Naive thymus-derived CD4-positive, alpha-beta T cell (primary cell): ENCODE measurements around the gene ACOT2. TPM values are rescaled to one million over a fixed set of nuclear protein-coding genes. Genes with fewer than 3 reads are reported as not detected.
"Not testable (repeated sequence)": the region's sequence is repeated elsewhere in the genome, so short reads cannot be mapped to it uniquely, and the experiment has no call there.

ENCODE experiments used
- ATAC-seq: fragments of 150-1000 bp; cut with Tn5 transposase; 2 replicates; pipeline ENCODE4 v1.10.0; 2021; ENCODE audit warnings: mild to moderate bottlenecking, moderate library complexity
- CTCF ChIA-PET: fragments of 350-600 bp; sonication (Branson Sonifier 250); formaldehyde crosslinking; loops from one replicate; lab custom pipeline; 2021; ENCODE audit warnings: antibody characterized with exemption; lab: Charles Lee
- POLR2A ChIA-PET: fragments of 350-600 bp; sonication (Branson Sonifier 250); formaldehyde crosslinking; loops from one replicate; lab custom pipeline; 2021; ENCODE audit warnings: antibody characterized with exemption, inconsistent platforms; lab: Charles Lee
- DNase-seq, 9 donors: peaks; one replicate each; pipeline versions ENCODE4 v3.0.0 to v3.0.0-alpha.2; 2020 to 2022; ENCODE audit warnings: mixed read lengths in 1 of 9
- H3K27ac ChIP-seq: one replicate; pipeline ENCODE4 v1.7.0; 2013; ENCODE audit warnings: mild to moderate bottlenecking, low read depth, low read length, moderate library complexity
- H3K27me3 ChIP-seq, 2 donors: one replicate each; pipeline ENCODE4 v1.7.0; 2013; ENCODE audit warnings: low read length in 2 of 2, mild to moderate bottlenecking in 2 of 2, moderate library complexity in 2 of 2; ENCODE audit not compliant: control insufficient read depth in 2 of 2, insufficient read depth in 2 of 2
- H3K36me3 ChIP-seq, 3 experiments: 1 replicate in 2 of 3; 2 replicates in 1 of 3; pipeline ENCODE4 v1.7.0; 2013; ENCODE audit warnings: low read length in 3 of 3, mild to moderate bottlenecking in 3 of 3, moderate library complexity in 1 of 3; ENCODE audit not compliant: insufficient read depth in 3 of 3, control insufficient read depth in 2 of 3
- H3K4me1 ChIP-seq, 2 donors: one replicate each; pipeline ENCODE4 v1.7.0; 2013; ENCODE audit warnings: low read length in 2 of 2, mild to moderate bottlenecking in 2 of 2, moderate library complexity in 1 of 2; ENCODE audit not compliant: control insufficient read depth in 2 of 2, insufficient read depth in 2 of 2
- H3K4me3 ChIP-seq: 2 replicates; pipeline ENCODE4 v1.7.0; 2013; ENCODE audit warnings: mild to moderate bottlenecking, low read length
- H3K9me3 ChIP-seq, 3 experiments: 1 replicate in 2 of 3; 2 replicates in 1 of 3; pipeline ENCODE4 v1.7.0; 2013; ENCODE audit warnings: low read length in 3 of 3; ENCODE audit not compliant: control insufficient read depth in 2 of 3
- H3K27ac Mint-ChIP-seq, 9 donors: one replicate each; pipeline ENCODE4 v1.8.0; 2020 to 2022; ENCODE audit warnings: mixed read lengths in 9 of 9, mild to moderate bottlenecking in 8 of 9, moderate library complexity in 5 of 9, inconsistent platforms in 2 of 9
- H3K27me3 Mint-ChIP-seq, 5 donors: one replicate each; pipeline ENCODE4 v1.8.0; 2021 to 2022; ENCODE audit warnings: mixed read lengths in 5 of 5, mild to moderate bottlenecking in 1 of 5
- H3K36me3 Mint-ChIP-seq, 5 donors: one replicate each; pipeline ENCODE4 v1.8.0; 2020 to 2022; ENCODE audit warnings: mixed read lengths in 5 of 5, mild to moderate bottlenecking in 3 of 5, inconsistent platforms in 1 of 5
- H3K4me1 Mint-ChIP-seq, 7 donors: one replicate each; pipeline ENCODE4 v1.8.0; 2020 to 2022; ENCODE audit warnings: mixed read lengths in 7 of 7, mild to moderate bottlenecking in 3 of 7, inconsistent platforms in 1 of 7
- H3K4me3 Mint-ChIP-seq, 10 donors: one replicate each; pipeline ENCODE4 v1.8.0; 2020 to 2022; ENCODE audit warnings: mild to moderate bottlenecking in 10 of 10, mixed read lengths in 10 of 10, moderate library complexity in 6 of 10, inconsistent platforms in 2 of 10
- H3K9me3 Mint-ChIP-seq, 11 donors: one replicate each; pipeline ENCODE4 v1.8.0; 2020 to 2022; ENCODE audit warnings: mixed read lengths in 11 of 11, mild to moderate bottlenecking in 4 of 11, inconsistent platforms in 1 of 11, moderate library complexity in 1 of 11
- intact Hi-C, 2 donors: fragments of 100-400 bp; cut with micrococcal nuclease; formaldehyde crosslinking; loops; one replicate each; pipeline ENCODE4 v1.15.1; 2023
- polyA plus RNA-seq, 2 donors: library from polyadenylated mRNA; unstranded; fragments of 300-500 nt; fragmentation: Illumina TruSeq; gene quantifications; one replicate each; pipeline ENCODE4 v1.2.3, GENCODE V29; 2021
- total RNA-seq, 6 experiments: library from RNA in 5 of 6; stranded (reverse) in 5 of 6; gene quantifications; 1 replicate in 5 of 6; 2 replicates in 1 of 6; pipeline ENCODE4 v1.2.3 and lab custom pipeline; 2021 to 2026

ACOT2 gene
- total and polyA plus RNA-seq, 7 experiments from 2014 or later = 8.8 to 36.5 (median 12.5) TPM

DNA sequence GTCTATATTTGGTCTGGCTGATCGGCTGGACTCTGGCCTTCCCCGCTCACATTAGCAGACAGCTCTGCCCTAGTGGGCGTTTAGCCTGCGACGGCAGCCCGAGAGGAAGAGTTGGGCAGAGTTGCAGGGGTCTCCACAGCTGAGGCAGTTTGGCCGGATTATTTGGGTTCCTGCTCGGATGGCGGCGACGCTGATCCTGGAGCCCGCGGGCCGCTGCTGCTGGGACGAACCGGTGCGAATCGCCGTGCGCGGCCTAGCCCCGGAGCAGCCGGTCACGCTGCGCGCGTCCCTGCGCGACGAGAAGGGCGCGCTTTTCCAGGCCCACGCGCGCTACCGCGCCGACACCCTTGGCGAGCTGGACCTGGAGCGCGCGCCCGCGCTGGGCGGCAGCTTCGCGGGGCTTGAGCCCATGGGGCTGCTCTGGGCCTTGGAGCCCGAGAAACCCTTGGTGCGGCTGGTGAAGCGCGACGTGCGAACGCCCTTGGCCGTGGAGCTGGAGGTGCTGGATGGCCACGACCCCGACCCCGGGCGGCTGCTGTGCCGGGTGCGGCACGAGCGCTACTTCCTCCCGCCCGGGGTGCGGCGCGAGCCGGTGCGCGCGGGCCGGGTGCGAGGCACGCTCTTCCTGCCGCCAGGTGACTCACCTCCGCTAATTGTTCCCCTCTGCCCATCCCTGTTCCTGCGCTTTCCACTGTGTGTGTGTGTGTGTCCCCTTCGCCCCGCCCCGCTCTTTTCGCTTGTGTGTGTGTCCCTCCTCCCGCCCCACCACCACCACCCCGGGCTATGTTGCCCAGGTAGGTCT, 31.6 kb upstream of the ACOT2 start:
- H3K27ac Mint-ChIP-seq, H3K36me3 Mint-ChIP-seq, H3K27ac ChIP-seq, H3K4me3 ChIP-seq, intact Hi-C loops, H3K36me3 ChIP-seq, H3K27me3 ChIP-seq, H3K9me3 Mint-ChIP-seq, CTCF ChIA-PET, POLR2A ChIA-PET, H3K4me1 ChIP-seq, DNase-seq, H3K4me1 Mint-ChIP-seq, H3K9me3 ChIP-seq: not testable (repeated sequence)
- Mint-ChIP-seq H3K4me3 (peak overlapping the region in 5 of 10 donors; percentile 10 to 84 (median 72)), H3K27me3 (peaks cover 0 to 15% (median 5%) of the 10 kb centered on the region in 5 donors)
- ATAC-seq = peak; percentile 28

DNA sequence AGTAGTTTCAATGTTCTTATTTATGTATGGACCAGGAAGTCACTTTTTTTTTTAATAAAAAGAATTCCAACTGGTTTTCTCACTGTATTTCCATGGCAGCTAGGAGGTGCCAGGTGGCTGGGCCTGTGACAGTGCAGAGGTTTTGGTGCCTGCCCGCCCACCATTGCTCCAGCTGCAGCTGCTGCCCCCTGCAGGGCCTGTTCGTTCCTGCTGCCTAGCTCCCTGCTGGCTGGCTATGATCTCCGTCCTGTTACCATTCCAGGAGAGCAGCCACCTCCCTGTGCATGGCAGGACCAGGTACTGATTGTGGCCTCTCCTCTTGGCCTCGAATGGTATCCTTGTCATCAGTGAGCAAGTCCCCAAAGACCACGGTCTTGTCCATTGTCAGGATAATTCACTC, 30.0 kb upstream of the ACOT2 start:
- H3K9me3 ChIP-seq, H3K27ac ChIP-seq, H3K9me3 Mint-ChIP-seq, H3K27me3 ChIP-seq, H3K4me1 ChIP-seq, CTCF ChIA-PET, POLR2A ChIA-PET, H3K4me1 Mint-ChIP-seq, H3K27ac Mint-ChIP-seq, H3K36me3 ChIP-seq, H3K4me3 ChIP-seq, intact Hi-C loops, H3K36me3 Mint-ChIP-seq: not testable (repeated sequence)
- Mint-ChIP-seq H3K27me3 (peaks cover 0 to 15% (median 5%) of the 10 kb centered on the region in 5 donors), H3K4me3 (peak overlapping the region in 2 of 10 donors; percentile 25 to 70)
- DNase-seq (peak in 5 of 9 donors; percentile 14 to 25 (median 22)), ATAC-seq (peak; percentile 100)

DNA sequence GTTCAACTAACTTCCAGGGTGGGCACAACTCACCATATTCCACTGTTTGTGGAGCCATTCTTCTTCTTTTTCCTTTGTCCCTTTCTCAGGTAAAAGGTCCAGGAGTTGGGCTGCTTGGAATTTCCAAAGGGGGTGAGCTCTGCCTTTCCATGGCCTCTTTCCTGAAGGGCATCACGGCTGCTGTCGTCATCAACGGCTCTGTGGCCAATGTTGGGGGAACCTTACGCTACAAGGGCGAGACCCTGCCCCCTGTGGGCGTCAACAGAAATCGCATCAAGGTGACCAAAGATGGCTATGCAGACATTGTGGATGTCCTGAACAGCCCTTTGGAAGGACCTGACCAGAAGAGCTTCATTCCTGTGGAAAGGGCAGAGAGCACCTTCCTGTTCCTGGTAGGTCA, 26.1 kb upstream of the ACOT2 start:
- H3K9me3 Mint-ChIP-seq, H3K27me3 ChIP-seq, POLR2A ChIA-PET, CTCF ChIA-PET, H3K27ac Mint-ChIP-seq, H3K27ac ChIP-seq, H3K4me1 Mint-ChIP-seq, ATAC-seq, intact Hi-C loops, H3K27me3 Mint-ChIP-seq, H3K36me3 ChIP-seq, H3K4me3 ChIP-seq, H3K36me3 Mint-ChIP-seq, H3K4me3 Mint-ChIP-seq, H3K9me3 ChIP-seq, DNase-seq, H3K4me1 ChIP-seq: not testable (repeated sequence)

DNA sequence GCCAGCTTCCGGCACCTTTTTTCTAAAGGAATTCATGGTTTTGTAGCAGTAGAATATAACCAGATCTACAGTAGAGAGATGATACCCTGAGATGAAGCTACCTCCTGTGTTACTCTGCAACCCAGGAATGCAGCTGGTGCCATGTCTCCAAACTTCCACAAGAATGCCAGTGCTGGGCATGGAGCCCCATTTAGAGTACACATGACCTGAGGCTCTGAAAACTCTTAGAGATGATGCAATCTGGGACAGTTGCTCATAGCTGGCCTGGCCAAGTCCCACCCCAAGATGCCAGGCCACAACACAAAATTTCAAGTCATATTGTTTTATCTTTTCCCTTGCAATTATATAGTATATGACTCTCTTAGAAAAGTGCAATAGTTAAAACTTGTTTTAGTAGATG, 23.7 kb upstream of the ACOT2 start:
- POLR2A ChIA-PET, CTCF ChIA-PET, H3K27me3 Mint-ChIP-seq, H3K27me3 ChIP-seq, H3K36me3 ChIP-seq, ATAC-seq, H3K36me3 Mint-ChIP-seq, H3K27ac Mint-ChIP-seq, DNase-seq, H3K4me1 Mint-ChIP-seq, H3K4me3 ChIP-seq, H3K9me3 ChIP-seq, H3K27ac ChIP-seq, H3K9me3 Mint-ChIP-seq, H3K4me1 ChIP-seq, H3K4me3 Mint-ChIP-seq, intact Hi-C loops: not testable (repeated sequence)

DNA sequence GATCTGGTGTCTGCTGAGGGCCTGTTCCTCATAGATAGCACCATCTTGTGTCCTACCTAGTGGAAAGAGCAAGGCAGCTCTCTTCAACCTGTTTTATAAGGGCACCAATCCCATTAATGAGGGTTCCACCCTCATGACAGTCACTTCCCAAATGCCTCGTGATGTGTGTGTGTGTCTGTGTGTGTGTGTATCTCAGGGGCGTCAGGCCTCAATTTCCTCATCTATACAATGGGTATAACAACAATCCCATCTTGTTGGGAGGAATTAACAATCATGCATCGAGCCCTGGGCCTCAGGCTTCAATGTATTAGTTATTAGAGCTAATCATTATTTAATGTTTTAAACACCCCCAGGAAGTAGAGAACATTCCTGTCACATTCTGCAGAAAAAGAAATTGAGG, 19.9 kb upstream of the ACOT2 start:
- not testable (repeated sequence) for H3K9me3 Mint-ChIP-seq

DNA sequence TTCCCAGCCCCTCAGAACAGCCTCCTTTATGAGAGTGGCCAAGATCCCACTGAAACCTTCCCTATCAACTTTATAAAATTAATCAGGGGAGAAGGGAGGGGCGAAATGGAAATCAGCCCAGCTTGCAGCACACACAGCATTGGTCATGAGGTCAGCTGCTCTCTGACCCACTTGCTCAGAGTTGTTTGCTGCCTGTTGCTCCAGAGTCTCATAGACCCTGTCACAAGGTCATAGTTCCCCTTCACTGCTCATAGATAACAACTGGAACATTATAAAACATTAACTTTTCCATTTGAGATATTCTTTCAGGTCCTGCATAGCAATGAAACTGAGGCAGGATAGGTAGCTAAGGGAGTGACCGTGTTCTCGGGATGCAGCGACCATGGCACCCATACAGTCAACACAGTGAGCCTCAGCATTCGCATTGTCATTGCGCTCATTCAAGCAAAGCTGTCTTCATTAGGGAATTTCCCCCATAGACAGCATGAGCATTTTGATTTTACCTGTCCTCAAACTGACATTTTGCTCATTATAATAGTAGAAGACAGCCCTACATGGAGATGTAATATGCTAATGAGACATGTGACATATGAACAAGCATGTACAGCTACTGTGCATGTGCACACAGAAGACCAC, 19.0 kb upstream of the ACOT2 start:
- H3K4me3 ChIP-seq, H3K36me3 ChIP-seq, H3K9me3 Mint-ChIP-seq, CTCF ChIA-PET, intact Hi-C loops, H3K27me3 ChIP-seq, H3K27ac Mint-ChIP-seq, H3K36me3 Mint-ChIP-seq, H3K27me3 Mint-ChIP-seq, H3K4me3 Mint-ChIP-seq, H3K4me1 ChIP-seq, H3K4me1 Mint-ChIP-seq, ATAC-seq, H3K27ac ChIP-seq, H3K9me3 ChIP-seq, DNase-seq, POLR2A ChIA-PET: not testable (repeated sequence)

More for the DNA sequence above, 19.9 kb upstream of the ACOT2 start:
- H3K9me3 ChIP-seq, H3K36me3 Mint-ChIP-seq, H3K4me1 ChIP-seq, ATAC-seq, H3K4me3 ChIP-seq, H3K27ac ChIP-seq, DNase-seq, H3K27me3 Mint-ChIP-seq, CTCF ChIA-PET, H3K27ac Mint-ChIP-seq, H3K4me1 Mint-ChIP-seq, intact Hi-C loops, H3K36me3 ChIP-seq, H3K27me3 ChIP-seq, POLR2A ChIA-PET, H3K4me3 Mint-ChIP-seq: not testable (repeated sequence)

DNA sequence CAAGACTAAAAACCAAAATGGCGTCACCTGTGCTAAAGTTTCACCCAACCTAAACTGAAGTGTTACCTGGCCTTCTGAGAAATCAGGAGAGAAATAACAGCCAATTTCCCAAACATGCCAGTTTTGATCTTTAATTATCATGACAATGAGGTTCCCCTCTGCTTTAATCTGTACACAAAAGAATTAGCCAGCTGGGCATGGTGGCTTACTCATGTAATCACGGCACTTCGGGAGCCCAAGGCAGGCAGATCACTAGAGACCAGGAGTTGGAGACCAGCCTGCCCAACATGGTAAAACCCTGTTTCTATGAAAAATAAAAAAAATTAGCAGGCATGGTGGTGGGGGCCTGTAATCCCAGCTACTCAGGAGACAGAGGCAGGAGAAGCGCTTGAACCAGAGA, 15.2 kb upstream of the ACOT2 start:
- Mint-ChIP-seq H3K4me1 (no peaks in the 10 kb centered on the region), H3K27me3 (no peaks in the 10 kb centered on the region), H3K4me3 (no peak overlapping the region), H3K27ac (no peak overlapping the region), H3K9me3 (no peaks in the 10 kb centered on the region), H3K36me3 (no peaks in the 10 kb centered on the region)
- ChIA-PET POLR2A (no interaction called here), CTCF (no interaction called here)
- no peaks in the 10 kb centered on the region for H3K27me3 ChIP-seq
- H3K36me3 ChIP-seq = no peaks in the 10 kb centered on the region
- H3K9me3 ChIP-seq = no peaks in the 10 kb centered on the region
- H3K4me3 ChIP-seq = no peak overlapping the region
- ATAC-seq (no peak), DNase-seq (no peak)
- intact Hi-C loops = no loop called here
- H3K27ac ChIP-seq = no peak overlapping the region
- no peaks in the 10 kb centered on the region for H3K4me1 ChIP-seq
